Testis (tissue), 2 donors: ENCODE data around the gene SDCCAG8.

Experiments used
- POLR2A ChIP-seq: fragments of 450-650 bp; IDR thresholded peaks from one replicate; pipeline ENCODE4 v1.6.1; 2017; ENCODE audit warnings: antibody characterized with exemption, mild to moderate bottlenecking, moderate library complexity
- TF ChIP-seq, protein P1 (sequence below), 3 experiments: fragments of 450-650 bp in 2 of 3; fragments of 200-600 bp in 1 of 3; sonication (generic) in 1 of 3; IDR thresholded peaks; one replicate each; pipeline ENCODE4 v1.5.1; 2016 to 2019; ENCODE audit warnings: antibody characterized with exemption in 3 of 3, mild to moderate bottlenecking in 2 of 3, moderate library complexity in 1 of 3

DNA sequence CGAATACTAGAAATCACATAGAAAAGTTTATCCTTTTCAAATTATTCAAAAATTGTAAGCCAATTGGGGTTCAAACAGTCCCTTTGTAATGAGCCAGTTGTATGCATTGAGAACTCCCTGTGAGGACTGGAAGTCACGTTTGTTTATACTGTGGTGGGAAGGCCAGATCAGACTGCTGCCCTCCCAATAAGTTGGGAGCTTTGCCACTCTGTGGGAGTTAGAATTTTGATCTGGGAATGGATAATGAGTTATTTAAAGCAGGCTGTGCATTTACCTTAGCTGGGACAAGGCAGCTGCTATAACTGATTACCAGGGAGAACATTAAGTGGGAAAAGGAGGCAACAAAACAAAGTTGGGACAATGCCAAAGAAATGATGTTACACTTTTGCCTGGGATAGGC lies 178.8 kb downstream of the SDCCAG8 start:
- TF ChIP-seq POLR2A: no peak
- TF ChIP-seq, protein P1, sequence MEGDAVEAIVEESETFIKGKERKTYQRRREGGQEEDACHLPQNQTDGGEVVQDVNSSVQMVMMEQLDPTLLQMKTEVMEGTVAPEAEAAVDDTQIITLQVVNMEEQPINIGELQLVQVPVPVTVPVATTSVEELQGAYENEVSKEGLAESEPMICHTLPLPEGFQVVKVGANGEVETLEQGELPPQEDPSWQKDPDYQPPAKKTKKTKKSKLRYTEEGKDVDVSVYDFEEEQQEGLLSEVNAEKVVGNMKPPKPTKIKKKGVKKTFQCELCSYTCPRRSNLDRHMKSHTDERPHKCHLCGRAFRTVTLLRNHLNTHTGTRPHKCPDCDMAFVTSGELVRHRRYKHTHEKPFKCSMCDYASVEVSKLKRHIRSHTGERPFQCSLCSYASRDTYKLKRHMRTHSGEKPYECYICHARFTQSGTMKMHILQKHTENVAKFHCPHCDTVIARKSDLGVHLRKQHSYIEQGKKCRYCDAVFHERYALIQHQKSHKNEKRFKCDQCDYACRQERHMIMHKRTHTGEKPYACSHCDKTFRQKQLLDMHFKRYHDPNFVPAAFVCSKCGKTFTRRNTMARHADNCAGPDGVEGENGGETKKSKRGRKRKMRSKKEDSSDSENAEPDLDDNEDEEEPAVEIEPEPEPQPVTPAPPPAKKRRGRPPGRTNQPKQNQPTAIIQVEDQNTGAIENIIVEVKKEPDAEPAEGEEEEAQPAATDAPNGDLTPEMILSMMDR (IDR thresholded peaks at IDR 0.05): no peak
